Neural progenitor cell (in vitro differentiated cells): ENCODE results near the gene FAM168B.

Source experiments
- CTCF ChIP-seq: fragments of 200-600 bp; sonication (generic); IDR thresholded peaks from 2 replicates; pipeline ENCODE4 v1.5.1; 2017; ENCODE audit warnings: antibody characterized with exemption, mild to moderate bottlenecking
- EZH2 ChIP-seq: fragments of 200-600 bp; sonication (generic); IDR thresholded peaks from 2 replicates; pipeline ENCODE4 v1.6.1; 2017; ENCODE audit warnings: antibody characterized with exemption, mild to moderate bottlenecking, moderate library complexity
- EZH2phosphoT487 ChIP-seq: fragments of 200-600 bp; sonication (generic); IDR thresholded peaks from 2 replicates; pipeline ENCODE4 v1.6.1; 2017; ENCODE audit warnings: antibody characterized with exemption

GRCh38 chr2:131036269-131036668 lies 57.0 kb downstream of the FAM168B start:
- TF ChIP-seq CTCF (no peak), EZH2phosphoT487 (no peak), EZH2 (no peak)
